SK-N-SH (cell line): ENCODE measurements around the gene WARS2. TPM values are rescaled to one million over a fixed set of nuclear protein-coding genes. Genes with fewer than 3 reads are reported as not detected.

Source experiments
- CTCF ChIA-PET: fragments of 300-600, 350-600 bp; formaldehyde crosslinking; extraction: SDS; loops from one replicate; lab custom pipeline; 2021; lab: Yijun Ruan, JAX
- POLR2A ChIA-PET: fragments of 350-600 bp; sonication (Branson Sonifier 250); formaldehyde crosslinking; extraction: SDS; loops from one replicate; lab custom pipeline; 2020; ENCODE audit warnings: antibody characterized with exemption, inconsistent platforms; lab: Yijun Ruan, JAX
- DNase-seq: peaks from one replicate; pipeline ENCODE4 v3.0.0; 2012
- H2AFZ ChIP-seq: fragments of 200-600 bp; sonication (generic); 2 replicates; pipeline ENCODE4 v1.8.1; 2016; ENCODE audit warnings: antibody characterized with exemption, mild to moderate bottlenecking, low read depth
- H3F3A ChIP-seq: fragments of 200-600 bp; sonication (generic); replicated peaks from 2 replicates; pipeline ENCODE3; 2016; ENCODE audit warnings: antibody characterized with exemption, mild to moderate bottlenecking; ENCODE audit not compliant: insufficient read depth
- H3K27ac ChIP-seq, 2 experiments: fragments of 200-500 bp in 1 of 2; fragments of 200-600 bp in 1 of 2; sonication (Bioruptor generic) in 1 of 2; sonication (generic), shearing (Covaris generic) in 1 of 2; 2 replicates each; pipeline versions ENCODE4 v1.5.1 to v1.6.1; 2014 to 2016; ENCODE audit warnings: low read depth in 2 of 2, inconsistent platforms in 1 of 2, low read length in 1 of 2, mild to moderate bottlenecking in 1 of 2, mixed read lengths in 1 of 2
- H3K27me3 ChIP-seq: fragments of 200-600 bp; sonication (generic), shearing (Covaris generic); 2 replicates; pipeline ENCODE4 v1.6.1; 2016; ENCODE audit warnings: mixed run types; ENCODE audit not compliant: insufficient read depth
- H3K36me3 ChIP-seq, 2 experiments: fragments of 200-500 bp in 1 of 2; fragments of 200-600 bp in 1 of 2; sonication (Bioruptor generic) in 1 of 2; sonication (generic) in 1 of 2; replicated peaks in 1 of 2; 2 replicates each; pipeline versions ENCODE3 to v1.5.1; 2014 to 2016; ENCODE audit warnings: low read length in 1 of 2, mild to moderate bottlenecking in 1 of 2; ENCODE audit not compliant: insufficient read depth in 2 of 2, control insufficient read depth in 1 of 2
- H3K4me1 ChIP-seq, 2 experiments: fragments of 200-500 bp in 1 of 2; fragments of 200-600 bp in 1 of 2; sonication (Bioruptor generic) in 1 of 2; sonication (generic), shearing (Covaris generic) in 1 of 2; 2 replicates each; pipeline versions ENCODE4 v1.5.1 to v1.6.1; 2014 to 2016; ENCODE audit warnings: low read depth in 1 of 2, low read length in 1 of 2, mixed run types in 1 of 2; ENCODE audit not compliant: insufficient read depth in 2 of 2, control insufficient read depth in 1 of 2
- H3K4me2 ChIP-seq: fragments of 200-600 bp; sonication (generic), shearing (Covaris generic); 2 replicates; pipeline ENCODE4 v1.6.1; 2017; ENCODE audit warnings: mixed run types
- H3K4me3 ChIP-seq, 2 experiments: fragments of 200-500 bp in 1 of 2; fragments of 200-600 bp in 1 of 2; sonication (Bioruptor generic) in 1 of 2; sonication (generic), shearing (Covaris generic) in 1 of 2; 2 replicates each; pipeline versions ENCODE4 v1.5.1 to v1.8.1; 2014 to 2016; ENCODE audit warnings: low read depth in 2 of 2, inconsistent platforms in 1 of 2, low read length in 1 of 2, mild to moderate bottlenecking in 1 of 2, mixed read lengths in 1 of 2, moderate library complexity in 1 of 2
- H3K79me2 ChIP-seq: fragments of 200-600 bp; sonication (generic); 2 replicates; pipeline ENCODE4 v1.8.1; 2017; ENCODE audit warnings: mild to moderate bottlenecking; ENCODE audit not compliant: insufficient read depth
- H3K9ac ChIP-seq: fragments of 200-600 bp; sonication (generic); 2 replicates; pipeline ENCODE4 v1.6.1; 2017; ENCODE audit warnings: mixed run types
- H3K9me2 ChIP-seq: fragments of 200-600 bp; sonication (generic); 2 replicates; pipeline ENCODE4 v1.6.1; 2017; ENCODE audit warnings: mixed run types
- H3K9me3 ChIP-seq: fragments of 200-600 bp; sonication (generic); 2 replicates; pipeline ENCODE4 v1.6.1; 2017; ENCODE audit warnings: mixed run types, mild to moderate bottlenecking, moderate library complexity
- H4K20me1 ChIP-seq: fragments of 200-600 bp; sonication (generic); 2 replicates; pipeline ENCODE4 v1.6.1; 2017; ENCODE audit warnings: mild to moderate bottlenecking, mixed run types; ENCODE audit not compliant: insufficient read depth
- EP300 ChIP-seq, 2 experiments: IDR thresholded peaks; 2 replicates each; pipeline versions ENCODE4 v1.4.0 to v1.6.1; 2012; ENCODE audit warnings: borderline replicate concordance in 1 of 2, low read depth in 1 of 2, low read length in 1 of 2
- FOSL2 ChIP-seq: IDR thresholded peaks from 2 replicates; pipeline ENCODE4 v1.4.0; 2012; ENCODE audit warnings: low read depth, mild to moderate bottlenecking, moderate library complexity, borderline replicate concordance
- GABPA ChIP-seq: IDR thresholded peaks from 2 replicates; pipeline ENCODE4 v1.4.0; 2012; ENCODE audit warnings: low read depth, mild to moderate bottlenecking
- JUND ChIP-seq: IDR thresholded peaks from 2 replicates; pipeline ENCODE4 v1.4.0; 2012
- MEF2A ChIP-seq: IDR thresholded peaks from 2 replicates; pipeline ENCODE4 v1.4.0; 2012; ENCODE audit warnings: low read depth, borderline replicate concordance
- MXI1 ChIP-seq: IDR thresholded peaks from 2 replicates; pipeline ENCODE4 v1.6.1; 2012; ENCODE audit warnings: mild to moderate bottlenecking, low read depth, low read length, improper control_type of control experiment
- NFIC ChIP-seq: IDR thresholded peaks from 2 replicates; pipeline ENCODE4 v1.4.0; 2012; ENCODE audit warnings: borderline replicate concordance
- RAD21 ChIP-seq: IDR thresholded peaks from 2 replicates; pipeline ENCODE4 v1.6.1; 2012; ENCODE audit warnings: mild to moderate bottlenecking, low read length
- RXRA ChIP-seq: IDR thresholded peaks from 2 replicates; pipeline ENCODE4 v1.4.0; 2012; ENCODE audit warnings: low read depth, mild to moderate bottlenecking, borderline replicate concordance
- SIN3A ChIP-seq: IDR thresholded peaks from 2 replicates; pipeline ENCODE4 v1.6.1; 2012; ENCODE audit warnings: low read depth, mild to moderate bottlenecking, low read length, moderate library complexity, borderline replicate concordance
- TCF12 ChIP-seq: IDR thresholded peaks from 2 replicates; pipeline ENCODE4 v1.4.0; 2012
- TEAD4 ChIP-seq: IDR thresholded peaks from 2 replicates; pipeline ENCODE4 v1.4.0; 2012; ENCODE audit warnings: mild to moderate bottlenecking, borderline replicate concordance; ENCODE audit not compliant: insufficient read depth
- YY1 ChIP-seq: IDR thresholded peaks from 2 replicates; pipeline ENCODE4 v1.4.0; 2012; ENCODE audit warnings: low read depth, mild to moderate bottlenecking
- WGBS: methylation state at CpG from one replicate; pipeline ENCODE4 v1.1.6; 2017; ENCODE audit warnings: low lambda C conversion rate; 5-methylcytosine and 5-hydroxymethylcytosine counted together
- polyA plus RNA-seq, 3 experiments: library from polyadenylated mRNA; depleted of rRNA; stranded (reverse); fragments of >200 nt; gene quantifications; 2 replicates each; pipeline ENCODE4 v1.2.3, GENCODE V29; 2012
- TF ChIP-seq, protein P1 (sequence below): IDR thresholded peaks from 2 replicates; pipeline ENCODE4 v1.6.1; 2012; ENCODE audit warnings: mild to moderate bottlenecking, low read depth, low read length, moderate library complexity
- TF ChIP-seq, protein P2 (sequence below): fragments of 150-350 bp; IDR thresholded peaks from 2 replicates; pipeline ENCODE4 v1.6.1; 2016; ENCODE audit warnings: mild to moderate bottlenecking, low read depth, low read length
- TF ChIP-seq, protein P3 (sequence below): IDR thresholded peaks from 2 replicates; pipeline ENCODE4; 2012
- TF ChIP-seq, protein P4 (sequence below): IDR thresholded peaks from 2 replicates; pipeline ENCODE4 v1.4.0; 2012; ENCODE audit warnings: low read depth, borderline replicate concordance
- TF ChIP-seq, protein P5 (sequence below): IDR thresholded peaks from 2 replicates; pipeline ENCODE4 v1.4.0; 2012; ENCODE audit warnings: low read depth

The WARS2 gene
- polyA plus RNA-seq, 1 of the 3 experiments (the other 2 are of a cell fraction), result 4.8 TPM

DNA sequence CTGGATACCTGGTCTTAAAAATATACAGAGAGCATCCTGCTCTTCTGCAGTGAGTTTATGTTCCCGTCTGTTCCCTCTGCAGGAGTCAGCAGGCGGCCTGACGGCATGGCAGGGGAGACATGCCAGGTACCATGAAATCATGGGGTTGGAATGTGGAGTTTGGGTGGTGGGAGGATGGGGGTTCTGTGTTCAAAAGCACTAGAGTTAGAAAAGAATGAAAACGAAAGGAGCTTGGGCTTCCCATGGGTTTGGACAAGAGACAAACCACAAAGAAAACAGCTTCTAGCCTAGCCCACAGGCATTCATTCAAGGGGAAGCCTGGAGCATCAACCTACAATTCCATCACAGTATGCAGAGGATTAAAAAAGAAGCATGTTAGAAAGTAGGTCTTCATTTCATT, 59.9 kb downstream of the WARS2 start:
- CTCF ChIA-PET, result no interaction called here
- H3K9me3 ChIP-seq, result 0 out of 2 replicates have a peak, but pooled peaks cover 3% of the 10 kb centered on the region
- H3K4me2 ChIP-seq, result peak overlapping the region; percentile 71
- POLR2A ChIA-PET, result no interaction called here
- no peaks in the 10 kb centered on the region for H4K20me1 ChIP-seq
- H3K9me2 ChIP-seq, result no peaks in the 10 kb centered on the region
- H3K27ac ChIP-seq, result peak overlapping the region in 1 of 2 experiments; percentile 30; a peak in 2 of 4 replicates
- no peak overlapping the region for H2AFZ ChIP-seq
- no peaks in the 10 kb centered on the region for H3K79me2 ChIP-seq
- peak overlapping the region in 1 of 2 experiments; percentile 33; a peak in 1 of 4 replicates for H3K4me3 ChIP-seq
- TF ChIP-seq TEAD4, result peak; percentile 84
- TF ChIP-seq NFIC, result peak; percentile 87
- TF ChIP-seq, protein P1, sequence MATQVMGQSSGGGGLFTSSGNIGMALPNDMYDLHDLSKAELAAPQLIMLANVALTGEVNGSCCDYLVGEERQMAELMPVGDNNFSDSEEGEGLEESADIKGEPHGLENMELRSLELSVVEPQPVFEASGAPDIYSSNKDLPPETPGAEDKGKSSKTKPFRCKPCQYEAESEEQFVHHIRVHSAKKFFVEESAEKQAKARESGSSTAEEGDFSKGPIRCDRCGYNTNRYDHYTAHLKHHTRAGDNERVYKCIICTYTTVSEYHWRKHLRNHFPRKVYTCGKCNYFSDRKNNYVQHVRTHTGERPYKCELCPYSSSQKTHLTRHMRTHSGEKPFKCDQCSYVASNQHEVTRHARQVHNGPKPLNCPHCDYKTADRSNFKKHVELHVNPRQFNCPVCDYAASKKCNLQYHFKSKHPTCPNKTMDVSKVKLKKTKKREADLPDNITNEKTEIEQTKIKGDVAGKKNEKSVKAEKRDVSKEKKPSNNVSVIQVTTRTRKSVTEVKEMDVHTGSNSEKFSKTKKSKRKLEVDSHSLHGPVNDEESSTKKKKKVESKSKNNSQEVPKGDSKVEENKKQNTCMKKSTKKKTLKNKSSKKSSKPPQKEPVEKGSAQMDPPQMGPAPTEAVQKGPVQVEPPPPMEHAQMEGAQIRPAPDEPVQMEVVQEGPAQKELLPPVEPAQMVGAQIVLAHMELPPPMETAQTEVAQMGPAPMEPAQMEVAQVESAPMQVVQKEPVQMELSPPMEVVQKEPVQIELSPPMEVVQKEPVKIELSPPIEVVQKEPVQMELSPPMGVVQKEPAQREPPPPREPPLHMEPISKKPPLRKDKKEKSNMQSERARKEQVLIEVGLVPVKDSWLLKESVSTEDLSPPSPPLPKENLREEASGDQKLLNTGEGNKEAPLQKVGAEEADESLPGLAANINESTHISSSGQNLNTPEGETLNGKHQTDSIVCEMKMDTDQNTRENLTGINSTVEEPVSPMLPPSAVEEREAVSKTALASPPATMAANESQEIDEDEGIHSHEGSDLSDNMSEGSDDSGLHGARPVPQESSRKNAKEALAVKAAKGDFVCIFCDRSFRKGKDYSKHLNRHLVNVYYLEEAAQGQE, result no peak
- TF ChIP-seq TCF12, result peak; percentile 89
- 0 out of 2 replicates have a peak, but pooled peaks have one; percentile 14 for TF ChIP-seq SIN3A
- no peak for TF ChIP-seq YY1
- no peak for TF ChIP-seq MXI1
- TF ChIP-seq GABPA, result no peak
- TF ChIP-seq RXRA, result peak; percentile 31; the same call in 1 of the 2 replicates
- TF ChIP-seq, protein P2, sequence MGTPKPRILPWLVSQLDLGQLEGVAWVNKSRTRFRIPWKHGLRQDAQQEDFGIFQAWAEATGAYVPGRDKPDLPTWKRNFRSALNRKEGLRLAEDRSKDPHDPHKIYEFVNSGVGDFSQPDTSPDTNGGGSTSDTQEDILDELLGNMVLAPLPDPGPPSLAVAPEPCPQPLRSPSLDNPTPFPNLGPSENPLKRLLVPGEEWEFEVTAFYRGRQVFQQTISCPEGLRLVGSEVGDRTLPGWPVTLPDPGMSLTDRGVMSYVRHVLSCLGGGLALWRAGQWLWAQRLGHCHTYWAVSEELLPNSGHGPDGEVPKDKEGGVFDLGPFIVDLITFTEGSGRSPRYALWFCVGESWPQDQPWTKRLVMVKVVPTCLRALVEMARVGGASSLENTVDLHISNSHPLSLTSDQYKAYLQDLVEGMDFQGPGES, result no peak
- peak; percentile 82 for TF ChIP-seq JUND
- TF ChIP-seq MEF2A, result no peak
- TF ChIP-seq EP300 (IDR thresholded peaks at IDR 0.05; ENCODE audit: borderline replicate concordance in 1 of 2, low read depth in 1 of 2, low read length in 1 of 2), result peak in 1 of 2 experiments; percentile 59; a peak in 1 of 4 replicates
- TF ChIP-seq FOSL2, result peak; percentile 64
- TF ChIP-seq, protein P3, sequence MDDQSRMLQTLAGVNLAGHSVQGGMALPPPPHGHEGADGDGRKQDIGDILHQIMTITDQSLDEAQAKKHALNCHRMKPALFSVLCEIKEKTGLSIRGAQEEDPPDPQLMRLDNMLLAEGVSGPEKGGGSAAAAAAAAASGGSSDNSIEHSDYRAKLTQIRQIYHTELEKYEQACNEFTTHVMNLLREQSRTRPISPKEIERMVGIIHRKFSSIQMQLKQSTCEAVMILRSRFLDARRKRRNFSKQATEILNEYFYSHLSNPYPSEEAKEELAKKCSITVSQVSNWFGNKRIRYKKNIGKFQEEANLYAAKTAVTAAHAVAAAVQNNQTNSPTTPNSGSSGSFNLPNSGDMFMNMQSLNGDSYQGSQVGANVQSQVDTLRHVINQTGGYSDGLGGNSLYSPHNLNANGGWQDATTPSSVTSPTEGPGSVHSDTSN, result peak; percentile 76
- TF ChIP-seq, protein P4, sequence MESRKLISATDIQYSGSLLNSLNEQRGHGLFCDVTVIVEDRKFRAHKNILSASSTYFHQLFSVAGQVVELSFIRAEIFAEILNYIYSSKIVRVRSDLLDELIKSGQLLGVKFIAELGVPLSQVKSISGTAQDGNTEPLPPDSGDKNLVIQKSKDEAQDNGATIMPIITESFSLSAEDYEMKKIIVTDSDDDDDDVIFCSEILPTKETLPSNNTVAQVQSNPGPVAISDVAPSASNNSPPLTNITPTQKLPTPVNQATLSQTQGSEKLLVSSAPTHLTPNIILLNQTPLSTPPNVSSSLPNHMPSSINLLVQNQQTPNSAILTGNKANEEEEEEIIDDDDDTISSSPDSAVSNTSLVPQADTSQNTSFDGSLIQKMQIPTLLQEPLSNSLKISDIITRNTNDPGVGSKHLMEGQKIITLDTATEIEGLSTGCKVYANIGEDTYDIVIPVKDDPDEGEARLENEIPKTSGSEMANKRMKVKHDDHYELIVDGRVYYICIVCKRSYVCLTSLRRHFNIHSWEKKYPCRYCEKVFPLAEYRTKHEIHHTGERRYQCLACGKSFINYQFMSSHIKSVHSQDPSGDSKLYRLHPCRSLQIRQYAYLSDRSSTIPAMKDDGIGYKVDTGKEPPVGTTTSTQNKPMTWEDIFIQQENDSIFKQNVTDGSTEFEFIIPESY, result 0 out of 2 replicates have a peak, but pooled peaks have one; percentile 31
- TF ChIP-seq, protein P5, sequence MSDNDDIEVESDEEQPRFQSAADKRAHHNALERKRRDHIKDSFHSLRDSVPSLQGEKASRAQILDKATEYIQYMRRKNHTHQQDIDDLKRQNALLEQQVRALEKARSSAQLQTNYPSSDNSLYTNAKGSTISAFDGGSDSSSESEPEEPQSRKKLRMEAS, result peak; percentile 46; the same call in 1 of the 2 replicates
- no peak for TF ChIP-seq RAD21
- WGBS, result 17% methylated on average over 4 of the region's 4 CpGs
- H3K36me3 ChIP-seq, result no peaks in the 10 kb centered on the region
- H3F3A ChIP-seq, result peaks cover 10% of the 10 kb centered on the region
- H3K9ac ChIP-seq, result no peak overlapping the region
- DNase-seq, result no peak
- 0 out of 4 replicates have a peak, but pooled peaks cover 0 to 5% of the 10 kb centered on the region in 2 experiments for H3K4me1 ChIP-seq
- no peaks in the 10 kb centered on the region for H3K27me3 ChIP-seq
